ENCODE measurements around the gene ABTB1. TPM values are rescaled to one million over a fixed set of nuclear protein-coding genes. Genes with fewer than 3 reads are reported as not detected.

The ABTB1 gene
- total RNA-seq, 1 donor from 2014 or later, result 8.7 TPM

GRCh38 chr3:127706312-127706711 lies 33.6 kb downstream of the ABTB1 start:
- Mint-ChIP-seq H3K27ac (ENCODE audit: unreplicated experiment) (no peak overlapping the region), H3K9me3 (ENCODE audit: unreplicated experiment) (no peaks in the 10 kb centered on the region), H3K4me1 (ENCODE audit: unreplicated experiment) (peaks cover 9% of the 10 kb centered on the region), H3K27me3 (ENCODE audit: unreplicated experiment) (peaks cover 13% of the 10 kb centered on the region), H3K4me3 (ENCODE audit: unreplicated experiment) (no peak overlapping the region), H3K36me3 (ENCODE audit: low read depth, unreplicated experiment) (no peaks in the 10 kb centered on the region)
- no peak for DNase-seq (ENCODE audit: low spot score)
- no peak for TF ChIP-seq CTCF (IDR thresholded peaks at IDR 0.05; ENCODE audit: unreplicated experiment)

GRCh38 chr3:127706785-127707351 lies 34.1 kb downstream of the ABTB1 start:
- Mint-ChIP-seq H3K27me3 (ENCODE audit: unreplicated experiment) (peaks cover 10% of the 10 kb centered on the region), H3K27ac (ENCODE audit: unreplicated experiment) (no peak overlapping the region), H3K36me3 (ENCODE audit: low read depth, unreplicated experiment) (no peaks in the 10 kb centered on the region), H3K9me3 (ENCODE audit: unreplicated experiment) (no peaks in the 10 kb centered on the region), H3K4me1 (ENCODE audit: unreplicated experiment) (peaks cover 5% of the 10 kb centered on the region), H3K4me3 (ENCODE audit: unreplicated experiment) (no peak overlapping the region)
- DNase-seq (ENCODE audit: low spot score), result no peak
- no peak for TF ChIP-seq CTCF (IDR thresholded peaks at IDR 0.05; ENCODE audit: unreplicated experiment)

- peaks cover 10% of the 10 kb centered on the region for H3K4me1 Mint-ChIP-seq (ENCODE audit: unreplicated experiment)
- H3K27ac Mint-ChIP-seq (ENCODE audit: unreplicated experiment), result no peak overlapping the region
- H3K4me3 Mint-ChIP-seq (ENCODE audit: unreplicated experiment), result no peak overlapping the region
- peaks cover 10% of the 10 kb centered on the region for H3K27me3 Mint-ChIP-seq (ENCODE audit: unreplicated experiment)
- H3K36me3 Mint-ChIP-seq (ENCODE audit: low read depth, unreplicated experiment), result no peaks in the 10 kb centered on the region
- no peaks in the 10 kb centered on the region for H3K9me3 Mint-ChIP-seq (ENCODE audit: unreplicated experiment)
- TF ChIP-seq CTCF (IDR thresholded peaks at IDR 0.05; ENCODE audit: unreplicated experiment), result no peak
- no peak for DNase-seq (ENCODE audit: low spot score)
Observed at GRCh38 chr3:127707851-127708411, 35.2 kb downstream of the ABTB1 start.

GRCh38 chr3:127708837-127709236 lies 36.1 kb downstream of the ABTB1 start:
- H3K9me3 Mint-ChIP-seq (ENCODE audit: unreplicated experiment), result no peaks in the 10 kb centered on the region

More at GRCh38 chr3:127708837-127709236, 36.1 kb downstream of the ABTB1 start:
- H3K4me3 Mint-ChIP-seq (ENCODE audit: unreplicated experiment), result no peak overlapping the region
- no peak for TF ChIP-seq CTCF (IDR thresholded peaks at IDR 0.05; ENCODE audit: unreplicated experiment)
- H3K27ac Mint-ChIP-seq (ENCODE audit: unreplicated experiment), result no peak overlapping the region
- H3K27me3 Mint-ChIP-seq (ENCODE audit: unreplicated experiment), result peaks cover 10% of the 10 kb centered on the region
- H3K36me3 Mint-ChIP-seq (ENCODE audit: low read depth, unreplicated experiment), result no peaks in the 10 kb centered on the region
- no peak for DNase-seq (ENCODE audit: low spot score)
- H3K4me1 Mint-ChIP-seq (ENCODE audit: unreplicated experiment), result peaks cover 19% of the 10 kb centered on the region

All from endothelial cell (in vitro differentiated cells).